Umbilical cord (tissue), 2 donors: ENCODE results near the gene NELFCD. TPM values are rescaled to one million over a fixed set of nuclear protein-coding genes. Genes with fewer than 3 reads are reported as not detected.
"Not testable (repeated sequence)": the region's sequence is repeated elsewhere in the genome, so short reads cannot be mapped to it uniquely, and the experiment has no call there.

Source experiments
- DNase-seq: peaks from one replicate; pipeline ENCODE4 v3.0.0-alpha.2; 2015; ENCODE audit warnings: low spot score
- total RNA-seq: library from RNA; depleted of rRNA; stranded (reverse); fragments of >200 nt; gene quantifications from one replicate; pipeline ENCODE4 v1.2.3, GENCODE V29; 2014; ENCODE audit warnings: low replicate concordance; ENCODE audit not compliant: insufficient read depth

Gene NELFCD
- total RNA-seq, 1 donor from 2014 or later, result 28.2 TPM

- DNase-seq, result no peak
Measured at GRCh38 chr20:58973179-58973578, 7.9 kb upstream of the NELFCD start.

- no peak for DNase-seq
Measured at GRCh38 chr20:58973866-58974265, 7.2 kb upstream of the NELFCD start.

- no peak for DNase-seq
Measured at GRCh38 chr20:58975353-58975752, 5.7 kb upstream of the NELFCD start.

- DNase-seq, result no peak
Measured at GRCh38 chr20:58976061-58976730, 4.9 kb upstream of the NELFCD start.

GRCh38 chr20:58978351-58979190 is 2.5 kb upstream of the NELFCD start:
- no peak for DNase-seq

GRCh38 chr20:58981628-58982364 is 740 bp downstream of the NELFCD start:
- peak; percentile 37 for DNase-seq

- DNase-seq, result no peak
Measured at GRCh38 chr20:58982406-58983114, 1.5 kb downstream of the NELFCD start.

GRCh38 chr20:58983115-58983468 is 2.0 kb downstream of the NELFCD start:
- not testable (repeated sequence) for DNase-seq

- no peak for DNase-seq
Measured at GRCh38 chr20:58984691-58985090, 3.6 kb downstream of the NELFCD start.

- DNase-seq, result no peak
Measured at GRCh38 chr20:58985656-58986055, 4.6 kb downstream of the NELFCD start.

GRCh38 chr20:58986286-58986967 is 5.4 kb downstream of the NELFCD start:
- DNase-seq, result no peak

GRCh38 chr20:58986968-58987517 is 6.0 kb downstream of the NELFCD start:
- no peak for DNase-seq

GRCh38 chr20:58987790-58988564 is 6.9 kb downstream of the NELFCD start:
- DNase-seq, result no peak

- no peak for DNase-seq
Measured at GRCh38 chr20:58988565-58988882, 7.5 kb downstream of the NELFCD start.

GRCh38 chr20:58989196-58989595 is 8.1 kb downstream of the NELFCD start:
- DNase-seq, result no peak

- no peak for DNase-seq
Measured at GRCh38 chr20:58990651-58991445, 9.8 kb downstream of the NELFCD start.

GRCh38 chr20:58991715-58992114 is 10.7 kb downstream of the NELFCD start:
- DNase-seq, result no peak

- DNase-seq, result no peak
Measured at GRCh38 chr20:58992911-58993310, 11.9 kb downstream of the NELFCD start.
